HepG2 (cell line): ENCODE data around the gene ARFGEF2. TPM values are rescaled to one million over a fixed set of nuclear protein-coding genes. Genes with fewer than 3 reads are reported as not detected.

Source experiments
- CREBL2 ChIP-seq: sonication (generic); formaldehyde crosslinking; IDR thresholded peaks from 2 replicates; pipeline ENCODE4 v1.8.1; 2023; ENCODE audit warnings: missing genetic modification reagents, mild to moderate bottlenecking, borderline replicate concordance
- DNMT1 ChIP-seq: sonication (generic); formaldehyde crosslinking; IDR thresholded peaks from 2 replicates; pipeline ENCODE4 v1.5.1; 2020; ENCODE audit warnings: mild to moderate bottlenecking, missing genetic modification reagents
- DPF2 ChIP-seq: sonication (generic); formaldehyde crosslinking; IDR thresholded peaks from 2 replicates; pipeline ENCODE4 v1.4.0; 2020; ENCODE audit warnings: mild to moderate bottlenecking, low read depth, missing genetic modification reagents, borderline replicate concordance
- GABPA ChIP-seq, 2 experiments: IDR thresholded peaks; 2 replicates each; pipeline ENCODE4 v1.6.1; 2011 to 2016; ENCODE audit warnings: low read depth in 2 of 2, low read length in 1 of 2, missing biosample characterization in 1 of 2, missing genetic modification characterization in 1 of 2
- GTF3A ChIP-seq: sonication (generic); formaldehyde crosslinking; conservative IDR thresholded peaks from 2 replicates; pipeline ENCODE4 v1.4.0; 2020; ENCODE audit warnings: mild to moderate bottlenecking, missing genetic modification reagents
- NFE2L1 ChIP-seq: sonication (generic); formaldehyde crosslinking; IDR thresholded peaks from 2 replicates; pipeline ENCODE4 v1.4.0; 2020; ENCODE audit warnings: missing genetic modification reagents, mild to moderate bottlenecking, borderline replicate concordance
- NFIB ChIP-seq: sonication (generic); formaldehyde crosslinking; IDR thresholded peaks from 2 replicates; pipeline ENCODE4 v1.9.0; 2021; ENCODE audit warnings: missing genetic modification reagents, mild to moderate bottlenecking, borderline replicate concordance
- NFKB2 ChIP-seq: sonication (generic); formaldehyde crosslinking; IDR thresholded peaks from 2 replicates; pipeline ENCODE4 v1.4.0; 2020; ENCODE audit warnings: missing genetic modification reagents, borderline replicate concordance
- RAD21 ChIP-seq: fragments of 450-650 bp; formaldehyde crosslinking; IDR thresholded peaks from 2 replicates; pipeline ENCODE4 v1.5.0; 2020; ENCODE audit warnings: mild to moderate bottlenecking
- RERE ChIP-seq: IDR thresholded peaks from 2 replicates; pipeline ENCODE4 v1.6.1; 2016; ENCODE audit warnings: low read depth, missing genetic modification reagents, missing compliant biosample characterization
- SIX4 ChIP-seq: sonication (generic); formaldehyde crosslinking; IDR thresholded peaks from 2 replicates; pipeline ENCODE4 v1.4.0; 2020; ENCODE audit warnings: missing genetic modification reagents
- SMYD3 ChIP-seq: sonication (generic); formaldehyde crosslinking; IDR thresholded peaks from 2 replicates; pipeline ENCODE4 v1.8.1; 2023; ENCODE audit warnings: mild to moderate bottlenecking, missing genetic modification reagents
- SOX5 ChIP-seq: IDR thresholded peaks from 2 replicates; pipeline ENCODE4 v1.6.1; 2016; ENCODE audit warnings: borderline replicate concordance
- THAP7 ChIP-seq: sonication (generic); formaldehyde crosslinking; IDR thresholded peaks from 2 replicates; pipeline ENCODE4 v1.8.1; 2023; ENCODE audit warnings: mild to moderate bottlenecking, missing genetic modification reagents
- USF2 ChIP-seq, 2 experiments: sonication (generic) in 1 of 2; formaldehyde crosslinking in 1 of 2; IDR thresholded peaks; 2 replicates each; pipeline versions ENCODE4 v1.5.1 to v1.6.1; 2011 to 2020; ENCODE audit warnings: borderline replicate concordance in 1 of 2, low read depth in 1 of 2, low read length in 1 of 2, mild to moderate bottlenecking in 1 of 2, missing genetic modification reagents in 1 of 2, moderate library complexity in 1 of 2
- ZMAT3 ChIP-seq: sonication (generic); formaldehyde crosslinking; conservative IDR thresholded peaks from 2 replicates; pipeline ENCODE4 v1.7.0; 2021; ENCODE audit warnings: missing genetic modification reagents
- ZNF280B ChIP-seq: sonication (generic); formaldehyde crosslinking; IDR thresholded peaks from 2 replicates; pipeline ENCODE4 v1.5.0; 2020; ENCODE audit warnings: missing genetic modification reagents, mild to moderate bottlenecking, borderline replicate concordance
- ZNF3 ChIP-seq: IDR thresholded peaks from 2 replicates; pipeline ENCODE4 v1.7.0; 2017; ENCODE audit warnings: inconsistent platforms
- ZSCAN30 ChIP-seq: sonication (generic); formaldehyde crosslinking; IDR thresholded peaks from 2 replicates; pipeline ENCODE4 v1.5.0; 2020; ENCODE audit warnings: mild to moderate bottlenecking, missing genetic modification reagents
- polyA plus RNA-seq, 8 experiments: library from polyadenylated mRNA; depleted of rRNA in 3 of 8; stranded (reverse) in 7 of 8; unstranded in 1 of 8; fragments of >200 nt; fragmentation: Illumina TruSeq in 4 of 8; extraction: Trizol in 4 of 8; gene quantifications; 2 replicates each; pipeline versions ENCODE4 v1.2.1 to v1.2.3, GENCODE V29; 2011 to 2016; ENCODE audit warnings: low read depth in 4 of 8, missing spikeins in 1 of 8, mixed read lengths in 1 of 8; ENCODE audit not compliant: insufficient read depth in 1 of 8
- total RNA-seq, 5 experiments: library from RNA; depleted of rRNA; stranded (reverse); fragments of >200 nt; fragmentation: Illumina TruSeq; extraction: Trizol; gene quantifications; 2 replicates each; pipeline ENCODE4 v1.2.3, GENCODE V29; 2016; ENCODE audit warnings: low read depth in 1 of 5

Gene ARFGEF2
- total and polyA plus RNA-seq, 2 of the 13 experiments (the other 11 are each of a cell fraction or from before 2014, with no cell fraction given), result 44.0 to 60.8 TPM

- no peak for TF ChIP-seq RAD21 (CRISPR knock-in tag)
- TF ChIP-seq DNMT1 (CRISPR knock-in tag), result no peak
- 0 out of 2 replicates have a peak, but pooled peaks have one; percentile 67 for TF ChIP-seq CREBL2 (CRISPR knock-in tag)
- TF ChIP-seq SIX4, result no peak
- no peak for TF ChIP-seq GABPA (IDR thresholded peaks at IDR 0.05; ENCODE audit: low read depth, low read length)
- peak; percentile 16; the same call in 1 of the 2 replicates for TF ChIP-seq GABPA (CRISPR knock-in tag; IDR thresholded peaks at IDR 0.05; ENCODE audit: low read depth)
- no peak for TF ChIP-seq ZNF280B (CRISPR knock-in tag)
- no peak for TF ChIP-seq NFKB2 (CRISPR knock-in tag)
- TF ChIP-seq NFE2L1 (CRISPR knock-in tag), result no peak
- TF ChIP-seq RERE, result no peak; the same call in 1 of the 2 replicates
- no peak for TF ChIP-seq ZMAT3 (CRISPR knock-in tag)
- no peak for TF ChIP-seq GTF3A
- TF ChIP-seq ZNF3 (CRISPR knock-in tag), result no peak; the same call in 1 of the 2 replicates
- peak; percentile 43; the same call in 1 of the 2 replicates for TF ChIP-seq SMYD3 (CRISPR knock-in tag)
- TF ChIP-seq DPF2 (CRISPR knock-in tag), result 0 out of 2 replicates have a peak, but pooled peaks have one; percentile 59
- TF ChIP-seq THAP7 (CRISPR knock-in tag), result no peak
- TF ChIP-seq NFIB (CRISPR knock-in tag), result no peak
- TF ChIP-seq USF2 (IDR thresholded peaks at IDR 0.05; ENCODE audit: low read depth, low read length), result no peak
- peak; percentile 44; the same call in 1 of the 2 replicates for TF ChIP-seq USF2 (CRISPR knock-in tag; IDR thresholded peaks at IDR 0.05; ENCODE audit: borderline replicate concordance)
- TF ChIP-seq SOX5 (CRISPR knock-in tag), result peak; percentile 37; the same call in 1 of the 2 replicates
- TF ChIP-seq ZSCAN30, result peak; percentile 76; the same call in 1 of the 2 replicates
Measured at GRCh38 chr20:48923149-48923718, 1.7 kb downstream of the ARFGEF2 start (continued).
